ENCODE results near the gene CIZ1.
"Not testable (repeated sequence)": the region's sequence is repeated elsewhere in the genome, so short reads cannot be mapped to it uniquely, and the experiment has no call there.

The CIZ1 gene

DNA sequence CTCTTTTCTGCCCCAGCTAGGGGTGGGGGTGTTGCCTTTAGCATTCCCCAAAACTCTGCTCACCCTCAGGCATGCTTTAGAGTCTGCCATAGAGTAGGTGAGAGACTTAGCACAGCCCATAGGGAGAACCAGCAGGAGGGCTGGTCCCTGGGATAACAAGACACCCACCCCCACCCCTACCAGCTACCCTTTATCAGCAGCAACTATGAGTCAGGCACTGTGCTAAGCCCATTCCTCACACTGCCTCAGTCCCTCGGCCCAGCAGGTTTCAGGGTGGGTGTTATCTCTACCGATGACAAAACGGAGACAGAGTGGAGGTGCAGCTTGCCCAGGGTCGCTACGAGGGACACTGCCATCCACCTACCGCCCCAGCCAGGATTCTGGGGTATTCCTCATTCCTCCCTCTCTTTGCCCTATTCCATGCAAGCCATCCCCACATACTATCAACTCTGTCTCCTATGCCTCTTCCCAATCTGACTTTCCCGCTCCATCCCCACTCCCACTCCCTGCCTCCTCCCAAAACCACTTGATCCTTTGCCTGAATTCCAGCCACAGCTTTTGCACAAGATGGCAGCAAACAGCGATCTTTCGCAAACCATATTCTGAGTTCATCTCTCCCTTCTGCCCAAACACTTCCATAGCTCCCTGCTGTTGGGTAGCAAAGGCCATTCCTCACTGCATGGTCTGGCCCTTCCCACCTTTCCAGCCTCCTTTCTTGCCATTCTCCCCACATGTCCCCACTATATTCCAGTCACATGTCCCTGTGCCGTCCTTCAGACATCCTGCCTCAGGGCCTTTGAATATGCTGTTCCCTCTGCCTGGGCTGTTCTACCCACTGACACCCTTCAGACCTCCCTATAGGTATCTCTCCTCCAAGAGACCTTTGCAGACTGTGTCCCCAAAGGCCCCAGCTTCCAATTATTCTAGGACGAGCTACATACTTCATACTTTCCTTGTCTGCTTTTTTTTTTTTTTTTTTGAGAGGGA lies 5.1 kb downstream of the CIZ1 start:
- DNase-seq, result no peak

- no peak for DNase-seq
Observed at GRCh38 chr9:128182893-128183588, 8.3 kb downstream of the CIZ1 start.

GRCh38 chr9:128181480-128181879 lies 9.9 kb downstream of the CIZ1 start:
- DNase-seq, result not testable (repeated sequence)

- DNase-seq, result no peak
Observed at GRCh38 chr9:128180447-128180846, 10.9 kb downstream of the CIZ1 start.

DNA sequence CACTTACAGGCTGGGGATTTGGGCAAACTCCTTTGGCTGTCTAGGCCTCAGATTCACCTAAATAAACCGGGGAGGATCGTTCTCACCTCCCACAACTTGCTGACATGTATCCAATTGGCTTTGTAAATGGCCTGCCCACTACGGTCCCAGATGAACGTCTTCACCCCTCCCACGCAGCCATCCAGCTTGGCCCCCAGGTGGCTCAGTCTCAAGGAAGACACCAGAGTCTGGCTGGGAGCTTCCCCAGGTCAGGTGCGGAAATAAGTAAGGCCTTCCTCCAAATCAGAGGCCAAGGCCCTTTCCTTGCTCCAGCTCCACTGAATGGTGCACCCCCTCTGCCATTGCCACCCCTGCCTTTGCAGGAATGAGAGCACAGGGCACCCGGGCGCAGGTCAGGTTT lies 11.4 kb downstream of the CIZ1 start:
- no peak for DNase-seq

GRCh38 chr9:128178806-128179431 lies 12.5 kb downstream of the CIZ1 start:
- no peak for DNase-seq

GRCh38 chr9:128175726-128176125 lies 15.6 kb downstream of the CIZ1 start:
- DNase-seq, result no peak

GRCh38 chr9:128175102-128175563 lies 16.2 kb downstream of the CIZ1 start:
- no peak for DNase-seq

- DNase-seq, result no peak
Observed at GRCh38 chr9:128174062-128174461, 17.3 kb downstream of the CIZ1 start.

GRCh38 chr9:128169925-128170324 lies 21.4 kb downstream of the CIZ1 start:
- no peak for DNase-seq

GRCh38 chr9:128169492-128169891 lies 21.9 kb downstream of the CIZ1 start:
- DNase-seq, result no peak

GRCh38 chr9:128168731-128169308 lies 22.6 kb downstream of the CIZ1 start:
- no peak for DNase-seq

DNA sequence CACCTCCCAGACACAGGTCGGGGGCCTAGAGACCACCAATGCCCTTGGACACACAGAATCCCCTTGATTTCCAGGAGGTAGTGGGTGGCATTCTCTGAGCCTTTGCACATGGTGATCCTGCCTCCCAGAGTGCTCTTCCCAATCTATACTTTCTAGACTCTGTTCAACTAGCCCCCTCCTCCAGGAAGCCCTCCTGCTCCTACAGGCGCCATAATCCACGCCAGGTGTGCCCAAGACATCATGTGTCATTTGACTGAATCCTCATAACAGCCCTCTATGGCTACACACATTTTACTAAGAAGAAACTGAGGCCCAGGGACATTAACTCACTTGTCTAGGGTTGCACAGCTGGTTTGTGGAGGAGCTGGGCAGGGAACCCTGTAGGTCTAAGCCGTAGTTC lies 24.2 kb downstream of the CIZ1 start:
- no peak for DNase-seq

- DNase-seq, result no peak
Observed at GRCh38 chr9:128166169-128166568, 25.2 kb downstream of the CIZ1 start.

DNA sequence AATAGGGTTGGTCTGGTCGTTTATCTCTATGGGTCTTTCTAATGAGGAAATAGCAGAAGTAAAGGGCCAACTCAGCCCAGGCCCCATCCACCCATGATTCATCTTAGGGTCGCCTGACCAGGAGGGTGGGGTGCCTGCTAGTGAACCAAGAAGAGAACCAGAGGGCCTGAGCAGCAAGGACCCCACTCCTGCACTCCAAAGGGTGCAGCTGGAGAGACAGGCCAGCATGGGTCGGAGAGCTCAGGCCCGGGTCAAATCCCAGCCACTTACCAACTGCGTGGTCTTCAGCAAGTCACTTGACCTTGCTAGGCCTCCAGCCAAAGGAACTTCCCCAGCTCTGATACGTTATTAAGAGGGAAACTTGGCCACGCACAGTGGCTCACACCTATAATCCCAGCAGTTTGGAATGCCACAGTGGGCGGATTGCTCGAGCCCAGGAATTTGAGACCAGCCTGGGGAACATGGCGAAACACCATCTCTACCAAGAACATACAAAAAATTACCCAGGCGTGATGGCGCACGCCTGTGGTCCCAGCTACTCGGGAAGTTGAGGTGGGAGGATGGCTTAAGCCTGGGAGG lies 27.0 kb downstream of the CIZ1 start:
- DNase-seq, result no peak

DNA sequence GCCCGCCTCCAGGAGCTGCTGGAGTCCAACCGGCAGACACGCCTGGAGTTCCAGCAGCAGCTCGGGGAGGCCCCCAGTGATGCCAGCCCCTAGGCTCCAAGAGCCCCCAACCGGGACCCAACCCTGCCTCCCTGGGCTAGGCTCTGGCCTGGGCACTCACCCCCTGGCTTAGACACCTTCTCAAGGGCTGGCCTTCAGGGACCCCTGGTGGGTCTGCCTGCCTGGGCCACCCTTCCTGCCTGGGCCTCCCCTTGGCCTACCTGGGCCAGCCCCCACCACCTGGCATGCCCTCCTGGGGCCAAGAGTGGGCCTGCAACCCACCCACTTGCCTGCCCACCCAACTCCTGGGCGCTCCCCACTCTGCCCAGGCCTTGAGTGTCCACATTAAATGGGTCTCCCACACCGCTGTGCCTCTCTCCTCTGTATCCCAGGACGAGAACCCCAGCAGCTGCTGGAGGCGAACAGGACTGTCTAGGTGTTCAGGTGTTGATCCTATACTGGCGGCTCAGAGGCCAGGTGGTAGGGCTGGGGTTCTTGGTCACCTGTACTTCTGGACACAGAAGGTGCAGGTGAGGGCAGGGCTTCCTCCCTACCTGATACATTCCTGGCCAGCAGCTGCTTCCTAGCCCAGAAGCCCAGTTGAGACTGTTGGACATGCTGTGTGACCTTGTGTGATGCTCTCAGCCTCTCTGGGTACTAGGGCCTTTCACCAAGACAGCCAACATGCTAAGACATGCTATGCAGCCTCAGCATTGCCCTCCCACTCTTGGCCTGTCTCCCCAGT lies 27.7 kb downstream of the CIZ1 start:
- no peak for DNase-seq

DNA sequence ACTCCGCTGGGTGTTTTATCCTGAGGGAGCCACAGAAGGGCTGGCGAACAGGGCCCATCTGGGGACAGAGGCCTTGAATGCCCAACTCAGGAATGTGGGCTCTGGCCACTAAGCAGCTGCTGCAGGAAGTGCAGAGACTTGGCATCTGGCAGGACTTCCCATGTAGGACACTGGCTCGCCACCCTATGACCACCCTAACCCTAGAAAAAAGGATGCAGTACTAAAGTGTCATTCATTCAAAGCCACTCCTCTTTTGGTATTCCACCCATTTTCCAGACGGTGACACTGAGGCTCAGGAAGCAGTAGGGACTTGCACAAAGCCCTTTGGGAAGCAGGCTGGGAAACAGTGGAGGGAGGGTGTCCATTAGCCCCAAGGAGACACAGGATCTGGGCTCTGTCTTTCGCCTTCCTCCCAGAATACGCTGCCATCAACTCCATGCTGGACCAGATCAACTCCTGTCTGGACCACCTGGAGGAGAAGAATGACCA lies 28.3 kb downstream of the CIZ1 start:
- no peak for DNase-seq

GRCh38 chr9:128162215-128163026 lies 29.0 kb downstream of the CIZ1 start:
- no peak for DNase-seq

DNA sequence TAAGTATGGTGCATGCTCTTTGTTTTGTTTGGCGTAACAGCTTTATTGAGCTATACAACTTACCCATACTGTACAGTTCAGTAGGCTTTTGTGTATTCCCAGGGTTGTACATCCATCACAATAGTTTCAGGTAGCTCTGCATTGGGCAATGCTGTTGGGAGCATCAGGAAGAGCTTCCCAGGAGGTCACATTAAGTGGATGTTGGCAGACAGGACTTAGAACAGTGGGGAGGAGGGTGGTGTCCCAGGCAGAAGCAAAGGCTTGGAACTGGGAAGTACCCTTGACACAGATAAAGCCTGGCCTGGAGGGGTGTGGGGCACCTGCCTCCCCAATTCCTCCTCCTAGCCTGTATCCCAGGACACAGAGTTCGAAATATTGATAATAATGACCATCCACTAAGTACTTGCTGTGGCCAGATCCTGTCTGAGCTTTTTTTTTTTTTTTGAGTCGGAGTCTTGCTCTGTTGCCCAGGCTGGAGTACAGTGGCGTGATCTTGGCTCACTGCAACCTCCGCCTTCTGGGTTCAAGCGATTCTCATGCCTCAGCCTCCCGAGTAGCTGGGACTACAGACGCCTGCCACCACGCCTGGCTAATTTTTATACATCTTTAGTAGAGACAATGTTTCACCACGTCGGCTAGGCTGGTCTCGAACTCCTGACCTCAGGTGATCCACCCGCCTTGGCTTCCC lies 30.0 kb downstream of the CIZ1 start:
- no peak for DNase-seq

DNA sequence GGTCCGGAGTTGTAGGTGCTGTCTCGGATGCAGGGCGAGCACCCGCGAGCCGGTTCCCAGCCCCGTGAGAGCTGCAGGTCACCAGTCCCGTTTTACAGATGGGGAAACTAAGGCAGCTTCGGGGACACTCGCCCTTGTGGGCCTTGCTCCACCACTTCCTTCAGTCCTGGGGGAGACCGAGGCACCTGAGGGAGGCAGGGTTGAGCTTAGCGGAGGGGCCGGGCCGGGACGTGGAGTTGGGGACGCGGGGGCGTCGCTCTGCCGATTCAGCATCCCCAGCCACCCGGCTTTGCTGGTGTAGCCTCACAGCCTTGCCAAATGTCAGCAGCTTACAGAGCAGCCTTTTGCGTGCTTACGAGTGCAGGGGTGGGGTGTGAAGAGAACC lies 30.8 kb downstream of the CIZ1 start:
- no peak for DNase-seq
